CD4-positive, alpha-beta T cell treated with Interleukin-6 at 100 ng/mL for 8 hours (primary cell): ENCODE results near the gene EPB41L1.

Source experiments
- DNase-seq: peaks from one replicate; pipeline ENCODE4 v3.0.0-alpha.2; 2020; ENCODE audit warnings: mixed read lengths, low spot score

Gene EPB41L1

GRCh38 chr20:36155629-36155971, 1.1 kb downstream of the EPB41L1 start:
- no peak for DNase-seq

- DNase-seq: no peak
Measured at GRCh38 chr20:36155991-36156390, 1.5 kb downstream of the EPB41L1 start.

GRCh38 chr20:36157610-36158009, 3.1 kb downstream of the EPB41L1 start:
- no peak for DNase-seq

DNA sequence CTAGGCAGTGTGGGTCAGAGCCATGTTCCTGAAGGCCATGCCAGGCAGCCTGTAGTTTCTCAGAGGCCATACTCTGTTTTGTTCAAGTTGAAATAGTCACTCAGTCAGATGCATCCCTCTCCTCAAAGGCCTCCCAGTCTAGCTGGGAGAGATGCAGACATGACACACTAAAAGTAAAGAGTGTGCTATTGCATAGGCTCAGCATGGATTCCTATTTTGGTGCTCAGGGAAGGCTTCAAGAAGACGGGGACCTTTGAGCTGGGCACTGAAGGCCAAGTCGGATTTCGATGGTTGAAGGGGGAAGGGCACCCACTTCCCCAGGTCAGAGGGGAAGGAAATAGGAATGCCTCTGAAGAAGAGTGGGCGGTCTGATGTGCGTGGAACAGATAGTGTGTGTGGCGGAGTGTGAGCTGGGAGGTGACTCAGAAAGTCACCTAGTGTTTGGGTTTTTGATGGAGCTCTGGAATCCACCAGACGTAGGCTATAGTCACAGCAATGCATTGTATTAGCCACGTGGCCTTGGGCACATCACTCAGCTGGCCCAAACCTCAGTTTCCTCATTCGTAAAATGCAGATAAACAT, 3.7 kb downstream of the EPB41L1 start:
- DNase-seq: no peak

DNA sequence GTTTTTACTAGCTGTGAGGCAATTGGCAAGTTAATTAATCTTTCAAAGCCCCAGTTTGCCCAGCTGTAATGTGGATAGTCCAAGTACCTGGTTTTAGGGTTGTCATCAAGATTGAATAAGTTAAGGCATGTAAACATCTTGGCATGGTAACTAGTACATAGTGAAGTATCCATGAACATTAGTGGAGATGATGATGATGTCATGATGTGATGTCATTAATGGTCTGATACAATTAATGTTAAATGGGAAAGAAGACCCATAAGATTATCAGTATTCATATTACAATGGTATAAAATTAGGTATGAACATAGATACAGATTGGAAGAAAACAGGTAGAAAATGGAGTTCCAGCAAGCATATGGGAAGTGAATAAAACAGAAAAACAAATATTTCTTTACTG, 5.3 kb downstream of the EPB41L1 start:
- DNase-seq: no peak

GRCh38 chr20:36162272-36162966, 7.9 kb downstream of the EPB41L1 start:
- DNase-seq: no peak

DNA sequence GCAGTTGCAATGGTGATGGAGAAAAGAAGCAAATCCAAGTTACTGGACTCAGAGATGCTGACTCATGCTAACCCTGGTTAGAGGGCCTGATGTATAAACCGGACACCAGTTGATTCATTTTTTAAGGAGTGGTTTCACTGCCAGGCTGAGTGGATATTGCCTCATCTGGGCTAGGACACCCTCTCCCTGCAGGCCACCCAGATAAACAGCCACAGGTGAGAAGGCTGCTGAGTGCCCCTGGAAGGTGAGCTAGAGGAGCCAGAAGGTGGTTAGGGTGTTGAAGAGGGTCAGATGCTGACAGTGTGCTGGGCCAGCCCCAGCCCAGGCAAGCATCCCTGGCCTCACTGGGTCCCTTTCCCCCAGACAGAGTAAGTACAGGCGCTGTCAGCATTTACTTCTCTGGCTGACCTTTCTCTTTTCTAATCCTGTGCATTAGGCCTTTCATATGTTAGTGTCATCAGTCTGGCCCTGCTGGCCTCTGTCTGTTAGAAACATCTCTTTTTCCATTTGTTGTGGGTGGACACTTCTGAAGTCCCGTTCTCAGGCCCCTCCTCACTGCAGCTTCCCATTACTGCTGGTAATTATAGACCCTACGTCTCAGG, 13.5 kb downstream of the EPB41L1 start:
- no peak for DNase-seq

DNA sequence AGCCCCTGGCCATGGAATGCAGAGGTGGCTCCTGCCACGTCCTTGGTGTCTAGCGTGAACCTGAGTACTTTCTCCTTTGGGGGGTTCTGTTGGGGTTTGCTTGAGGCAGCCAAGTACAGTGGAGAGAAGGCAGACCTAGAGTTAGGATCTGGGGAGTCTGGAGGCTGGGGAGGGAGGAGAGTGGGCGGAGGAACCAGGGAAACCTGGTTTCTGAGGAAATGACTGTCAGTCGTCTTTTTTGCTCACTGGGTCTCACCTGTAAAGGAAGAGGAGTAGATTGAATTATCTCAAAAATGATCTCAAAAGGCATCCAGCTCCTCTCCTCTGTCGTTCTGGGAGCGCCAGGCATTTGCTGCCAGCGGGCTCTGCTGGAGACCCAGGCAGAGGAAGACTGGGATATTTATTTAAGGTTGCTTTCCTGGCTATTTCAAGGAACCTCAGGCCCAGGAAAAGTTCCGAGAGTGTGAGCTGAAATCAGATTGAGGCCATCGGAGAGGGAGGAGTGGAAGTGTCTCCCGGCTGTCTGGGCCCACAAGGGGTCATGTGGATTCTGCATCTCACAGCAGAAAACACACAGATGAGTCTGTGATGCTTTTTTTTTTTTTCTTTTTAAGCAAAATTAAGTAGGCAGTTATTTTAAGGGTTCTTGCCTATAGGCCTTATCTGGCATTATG, 16.1 kb downstream of the EPB41L1 start:
- no peak for DNase-seq

DNA sequence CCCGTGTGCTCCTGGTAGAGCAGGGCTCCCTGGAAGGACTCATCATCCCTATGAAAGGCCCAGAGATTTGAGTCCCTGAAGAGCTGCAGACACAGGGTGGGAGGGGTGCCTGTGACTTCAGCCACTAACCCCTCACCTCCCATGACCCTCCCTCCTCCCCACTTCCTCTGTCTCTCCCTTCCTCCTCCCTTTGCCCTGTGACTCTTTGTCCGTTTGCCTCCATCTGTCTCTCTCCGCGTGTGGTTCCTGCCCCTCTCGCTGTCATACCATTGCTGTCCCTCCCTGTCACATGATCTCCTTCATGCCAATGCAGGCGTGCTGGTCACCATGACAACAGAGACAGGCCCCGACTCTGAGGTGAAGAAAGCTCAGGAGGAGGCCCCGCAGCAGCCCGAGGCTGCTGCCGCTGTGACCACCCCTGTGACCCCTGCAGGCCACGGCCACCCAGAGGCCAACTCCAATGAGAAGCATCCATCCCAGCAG, 19.0 kb downstream of the EPB41L1 start:
- no peak for DNase-seq

GRCh38 chr20:36175016-36175415, 20.5 kb downstream of the EPB41L1 start:
- no peak for DNase-seq

DNA sequence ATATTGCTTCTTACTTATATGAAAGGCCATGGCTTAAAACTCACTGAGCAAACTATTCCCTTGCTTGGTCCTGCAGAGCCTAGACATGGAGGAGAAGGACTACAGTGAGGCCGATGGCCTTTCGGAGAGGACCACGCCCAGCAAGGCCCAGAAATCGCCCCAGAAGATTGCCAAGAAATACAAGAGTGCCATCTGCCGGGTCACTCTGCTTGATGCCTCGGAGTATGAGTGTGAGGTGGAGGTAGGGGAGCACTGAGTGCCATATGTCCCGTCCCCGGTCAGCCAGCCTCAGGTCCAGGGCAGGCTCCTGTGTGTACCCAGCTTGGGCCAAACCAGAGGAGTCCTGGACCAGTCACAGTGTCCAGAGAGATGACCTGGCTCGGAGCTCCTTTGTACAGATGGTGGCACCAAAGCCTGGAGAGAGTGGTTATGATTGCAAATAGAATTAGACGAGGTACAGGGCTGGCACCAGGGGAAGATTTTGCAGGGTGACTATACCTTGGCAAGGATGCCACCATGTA, 21.0 kb downstream of the EPB41L1 start:
- DNase-seq: no peak

- DNase-seq: no peak
Measured at GRCh38 chr20:36177716-36178115, 23.2 kb downstream of the EPB41L1 start.

DNA sequence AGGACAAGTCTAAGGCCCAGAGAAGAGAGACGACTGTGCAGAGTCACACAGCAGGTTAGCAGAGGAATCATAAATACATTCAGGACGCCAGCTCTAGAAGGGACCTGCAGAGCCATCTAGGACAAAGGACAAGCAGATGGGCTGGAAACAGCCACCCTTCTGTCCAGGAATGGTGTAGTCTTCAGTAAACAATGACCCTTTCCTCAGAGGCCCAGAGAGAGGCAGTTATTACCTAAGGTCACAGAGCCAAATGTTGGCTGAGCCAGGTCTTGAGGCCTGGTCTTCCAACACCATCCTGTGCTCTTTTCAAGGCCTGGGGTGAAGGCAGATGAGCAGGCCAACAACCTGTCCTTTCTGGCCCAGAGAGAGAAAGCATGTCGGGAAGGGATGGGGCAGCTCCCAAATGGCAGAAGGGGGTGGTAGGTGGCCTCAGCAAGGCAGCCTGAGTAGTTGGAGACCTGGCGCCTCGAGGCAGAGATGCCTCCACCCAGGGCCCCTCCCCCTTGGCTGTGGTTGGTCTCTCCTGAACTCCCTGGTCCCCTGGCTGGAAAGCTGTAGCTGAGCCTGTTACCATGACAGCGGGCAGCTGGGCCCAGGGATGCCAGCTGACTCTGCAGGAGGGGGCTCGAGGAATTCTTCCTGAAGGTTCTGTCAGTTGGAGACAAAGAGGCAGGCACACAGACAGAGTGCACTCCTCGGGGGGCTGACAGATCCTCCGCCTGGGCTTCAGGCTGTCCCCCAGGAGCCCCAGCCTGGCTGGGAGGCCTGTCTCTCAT, 24.8 kb downstream of the EPB41L1 start:
- no peak for DNase-seq

GRCh38 chr20:36180323-36180722, 25.8 kb downstream of the EPB41L1 start:
- DNase-seq: no peak

GRCh38 chr20:36181934-36182603, 27.5 kb downstream of the EPB41L1 start:
- no peak for DNase-seq

- DNase-seq: no peak
Measured at GRCh38 chr20:36182604-36183154, 28.1 kb downstream of the EPB41L1 start.

GRCh38 chr20:36183155-36183944, 28.8 kb downstream of the EPB41L1 start:
- DNase-seq: no peak

- DNase-seq: no peak
Measured at GRCh38 chr20:36184816-36185776, 30.6 kb downstream of the EPB41L1 start.
